Vagina (tissue), 2 donors: ENCODE data around the gene GNAI2. TPM values are rescaled to one million over a fixed set of nuclear protein-coding genes. Genes with fewer than 3 reads are reported as not detected.

Source experiments
- DNase-seq, 2 donors: peaks; one replicate each; pipeline ENCODE4 v3.0.0-alpha.2; 2017; ENCODE audit errors: extremely low spot score in 2 of 2
- H3K27ac ChIP-seq: fragments of 200-600 bp; sonication (generic); one replicate; pipeline ENCODE4 v1.5.1; 2019
- H3K27me3 ChIP-seq: fragments of 200-600 bp; sonication (generic); one replicate; pipeline ENCODE4 v1.5.1; 2019
- H3K36me3 ChIP-seq, 2 donors: fragments of 200-600 bp; sonication (generic); one replicate each; pipeline ENCODE4 v1.5.1; 2017 to 2019
- H3K4me1 ChIP-seq: fragments of 200-600 bp; sonication (generic); one replicate; pipeline ENCODE4 v1.5.1; 2019
- H3K4me3 ChIP-seq, 2 donors: fragments of 200-600 bp; sonication (generic); 1 replicate in 1 of 2; 2 replicates in 1 of 2; pipeline ENCODE4 v1.5.1; 2016 to 2019
- H3K9me3 ChIP-seq: fragments of 200-600 bp; sonication (generic); one replicate; pipeline ENCODE4 v1.5.1; 2019
- CTCF ChIP-seq, 3 experiments: fragments of 450-650 bp in 2 of 3; fragments of 200-600 bp in 1 of 3; sonication (generic) in 1 of 3; IDR thresholded peaks; one replicate each; pipeline ENCODE4 v1.5.1; 2017 to 2019; ENCODE audit warnings: antibody characterized with exemption in 3 of 3, mild to moderate bottlenecking in 2 of 3, moderate library complexity in 2 of 3
- POLR2A ChIP-seq, 2 donors: fragments of 450-650 bp; IDR thresholded peaks; one replicate each; pipeline ENCODE4 v1.6.1; 2017; ENCODE audit warnings: antibody characterized with exemption in 2 of 2, mild to moderate bottlenecking in 2 of 2, moderate library complexity in 2 of 2
- POLR2AphosphoS5 ChIP-seq, 2 donors: sonication (generic); formaldehyde crosslinking; IDR thresholded peaks; one replicate each; pipeline ENCODE4 v1.9.0; 2017; ENCODE audit warnings: antibody characterized with exemption in 2 of 2, mild to moderate bottlenecking in 2 of 2, low read depth in 1 of 2; ENCODE audit not compliant: insufficient read depth in 1 of 2
- intact Hi-C: fragments of 100-400 bp; cut with DNase I; formaldehyde crosslinking; loops from one replicate; pipeline ENCODE4 v1.15.1; 2023
- total RNA-seq: library from RNA; depleted of rRNA; stranded (reverse); fragments of >200 nt; gene quantifications from one replicate; pipeline ENCODE4 v1.2.3, GENCODE V29; 2016

Gene GNAI2
- total RNA-seq, 1 donor from 2014 or later, result 244 TPM

- Histone ChIP-seq H3K9me3 (no peaks in the 10 kb centered on the region), H3K4me1 (peaks cover 100% of the 10 kb centered on the region), H3K27ac (peak overlapping the region; percentile 92), H3K36me3 (no peaks in the 10 kb centered on the region), H3K4me3 (peak overlapping the region; percentile 40 to 47), H3K27me3 (no peaks in the 10 kb centered on the region)
- DNase-seq, result no peak
- intact Hi-C loops, result loop anchor here (2.0 kb wide), 1 partner anchor 19 kb away; no protein-coding TSS in a partner anchor
- TF ChIP-seq POLR2A (IDR thresholded peaks at IDR 0.05) (no peak), CTCF (IDR thresholded peaks at IDR 0.05) (peak; percentile 87 to 99 (median 96)), POLR2AphosphoS5 (IDR thresholded peaks at IDR 0.05; ENCODE audit: insufficient read depth in 1 of 2, low read depth in 1 of 2) (peak; percentile 67 to 83)
These were observed 10.0 kb downstream of the GNAI2 start for GRCh38 chr3:50245831-50246516.

DNA sequence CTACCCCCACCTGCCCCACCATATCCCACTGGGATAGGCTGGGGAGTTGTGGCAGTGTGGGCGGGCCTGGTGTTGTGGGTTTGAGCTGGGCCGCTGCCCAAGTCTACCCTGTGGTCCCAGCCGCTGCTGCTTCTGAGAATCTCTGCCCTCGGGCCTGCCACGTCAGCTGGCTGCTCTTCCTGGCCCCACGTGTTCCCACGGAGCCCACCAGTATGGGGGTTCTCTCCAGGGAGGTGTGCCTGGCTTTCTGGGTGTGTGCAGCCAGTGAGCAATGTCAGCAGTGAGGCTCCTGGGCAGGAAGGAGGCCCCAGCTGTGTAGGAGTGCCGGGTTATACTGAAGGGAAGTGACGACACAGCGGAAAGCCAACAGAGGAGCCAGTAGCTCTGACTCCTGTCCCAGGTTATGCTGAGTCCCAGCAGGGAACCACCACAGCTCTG lies 10.5 kb downstream of the GNAI2 start:
- TF ChIP-seq POLR2AphosphoS5 (IDR thresholded peaks at IDR 0.05; ENCODE audit: insufficient read depth in 1 of 2, low read depth in 1 of 2) (peak in 1 of 2 donors; percentile 47), POLR2A (IDR thresholded peaks at IDR 0.05) (no peak), CTCF (IDR thresholded peaks at IDR 0.05) (no peak)
- DNase-seq, result no peak
- Histone ChIP-seq H3K4me3 (peak overlapping the region; percentile 40 to 47), H3K4me1 (peaks cover 99% of the 10 kb centered on the region), H3K27me3 (no peaks in the 10 kb centered on the region), H3K9me3 (no peaks in the 10 kb centered on the region), H3K36me3 (no peaks in the 10 kb centered on the region), H3K27ac (peak overlapping the region; percentile 92)
- intact Hi-C loops, result loop anchor here (2.0 kb wide), 1 partner anchor 20 kb away; no protein-coding TSS in a partner anchor

- no peaks in the 10 kb centered on the region for H3K27me3 ChIP-seq
- peak overlapping the region; percentile 92 for H3K27ac ChIP-seq
- intact Hi-C loops, result no loop called here
- peaks cover 94% of the 10 kb centered on the region for H3K4me1 ChIP-seq
- H3K36me3 ChIP-seq, result peaks cover 0 to 12% of the 10 kb centered on the region in 2 donors
- H3K9me3 ChIP-seq, result no peaks in the 10 kb centered on the region
- no peak for DNase-seq
- TF ChIP-seq POLR2A (IDR thresholded peaks at IDR 0.05), result no peak
- peak in 1 of 2 donors; percentile 71 for TF ChIP-seq POLR2AphosphoS5 (IDR thresholded peaks at IDR 0.05; ENCODE audit: insufficient read depth in 1 of 2, low read depth in 1 of 2)
- no peak overlapping the region for H3K4me3 ChIP-seq
These were observed 12.4 kb downstream of the GNAI2 start for GRCh38 chr3:50248387-50248786.

GRCh38 chr3:50249457-50249856 lies 13.5 kb downstream of the GNAI2 start:
- Histone ChIP-seq H3K27ac (peak overlapping the region; percentile 92), H3K9me3 (no peaks in the 10 kb centered on the region), H3K36me3 (peaks cover 0 to 12% of the 10 kb centered on the region in 2 donors), H3K27me3 (no peaks in the 10 kb centered on the region), H3K4me3 (no peak overlapping the region), H3K4me1 (peaks cover 93% of the 10 kb centered on the region)
- no peak for DNase-seq
- intact Hi-C loops, result no loop called here
- TF ChIP-seq CTCF (IDR thresholded peaks at IDR 0.05) (no peak), POLR2A (IDR thresholded peaks at IDR 0.05) (no peak), POLR2AphosphoS5 (IDR thresholded peaks at IDR 0.05; ENCODE audit: insufficient read depth in 1 of 2, low read depth in 1 of 2) (no peak)

DNA sequence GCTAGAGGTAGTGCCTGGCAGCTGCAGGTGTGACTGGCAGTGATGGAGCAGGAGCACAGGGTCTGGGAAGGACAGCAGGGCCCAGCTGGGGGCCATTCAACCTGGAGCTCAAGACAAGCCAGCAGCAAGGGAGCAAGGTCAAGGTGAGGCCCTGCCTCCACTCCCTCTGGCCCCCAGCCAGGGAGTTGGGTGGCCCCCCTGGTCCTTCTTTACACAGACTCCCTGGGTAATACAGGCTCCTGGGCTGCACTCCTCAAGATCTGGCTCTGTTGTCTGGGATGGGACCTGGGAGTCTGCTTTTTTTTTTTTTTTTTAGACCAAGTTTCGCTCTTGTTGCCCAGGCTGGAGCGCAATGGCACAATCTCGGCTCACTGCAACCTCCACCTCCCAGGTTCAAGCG lies 14.5 kb downstream of the GNAI2 start:
- no peak for TF ChIP-seq POLR2AphosphoS5 (IDR thresholded peaks at IDR 0.05; ENCODE audit: insufficient read depth in 1 of 2, low read depth in 1 of 2)
- H3K27ac ChIP-seq, result peak overlapping the region; percentile 26
- no peak overlapping the region for H3K4me3 ChIP-seq
- peaks cover 0 to 12% of the 10 kb centered on the region in 2 donors for H3K36me3 ChIP-seq
- H3K4me1 ChIP-seq, result peaks cover 93% of the 10 kb centered on the region
- no peaks in the 10 kb centered on the region for H3K27me3 ChIP-seq
- no peak for DNase-seq
- no peaks in the 10 kb centered on the region for H3K9me3 ChIP-seq
- intact Hi-C loops, result no loop called here

DNA sequence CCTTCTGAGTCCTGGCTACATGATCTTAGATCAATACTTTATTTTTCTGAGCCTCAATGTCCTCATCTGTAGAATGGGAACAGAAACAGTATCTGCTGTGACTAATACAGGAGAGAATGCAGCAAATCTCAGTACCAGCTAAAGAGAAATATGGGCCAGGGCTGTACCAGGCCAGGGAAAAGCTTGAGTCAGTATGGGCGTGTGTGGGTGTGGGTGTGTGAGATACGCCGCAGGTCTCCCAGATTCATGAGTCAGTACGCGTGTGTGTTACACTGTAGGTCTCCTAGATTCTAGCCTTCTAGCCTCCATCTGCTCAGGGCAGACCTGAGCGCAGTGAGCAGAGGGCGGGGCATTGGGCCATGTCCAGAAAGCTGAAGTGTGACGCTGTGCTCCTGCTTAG lies 15.2 kb downstream of the GNAI2 start:
- no peak overlapping the region for H3K4me3 ChIP-seq
- peaks cover 0 to 14% of the 10 kb centered on the region in 2 donors for H3K36me3 ChIP-seq
- no peaks in the 10 kb centered on the region for H3K9me3 ChIP-seq
- peak overlapping the region; percentile 52 for H3K27ac ChIP-seq
- peak in 1 of 2 donors; percentile 65 for TF ChIP-seq POLR2AphosphoS5 (IDR thresholded peaks at IDR 0.05; ENCODE audit: insufficient read depth in 1 of 2, low read depth in 1 of 2)
- no peak for TF ChIP-seq CTCF (IDR thresholded peaks at IDR 0.05)
- H3K4me1 ChIP-seq, result peaks cover 91% of the 10 kb centered on the region
- intact Hi-C loops, result no loop called here
- H3K27me3 ChIP-seq, result no peaks in the 10 kb centered on the region
- DNase-seq, result no peak
